ENCODE measurements around the gene LMAN1L. TPM values are rescaled to one million over a fixed set of nuclear protein-coding genes. Genes with fewer than 3 reads are reported as not detected.

LMAN1L gene
- total RNA-seq, 2 donors from 2014 or later: not detected

DNA sequence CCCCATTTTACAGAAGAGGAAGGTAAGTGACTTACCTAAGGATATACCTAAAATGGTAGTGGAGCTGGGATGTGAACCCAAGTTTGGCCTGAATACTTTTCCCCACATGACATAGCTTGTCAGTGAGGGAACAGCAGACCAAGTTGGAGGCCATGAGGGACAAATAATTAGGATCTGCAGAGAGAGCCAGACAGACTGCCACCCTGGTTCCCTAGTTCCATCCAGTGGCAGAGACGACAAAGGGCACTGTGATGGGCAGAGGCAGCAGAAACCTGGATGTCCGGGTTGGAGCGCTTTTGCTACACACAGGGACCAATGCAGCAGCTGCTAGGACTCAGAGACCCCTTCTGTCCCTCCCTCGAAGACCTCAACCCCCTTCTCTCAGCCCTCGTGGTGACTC, 15.0 kb downstream of the LMAN1L start:
- H3K27me3 ChIP-seq: peaks cover 9% of the 10 kb centered on the region
- TF ChIP-seq, protein P1, sequence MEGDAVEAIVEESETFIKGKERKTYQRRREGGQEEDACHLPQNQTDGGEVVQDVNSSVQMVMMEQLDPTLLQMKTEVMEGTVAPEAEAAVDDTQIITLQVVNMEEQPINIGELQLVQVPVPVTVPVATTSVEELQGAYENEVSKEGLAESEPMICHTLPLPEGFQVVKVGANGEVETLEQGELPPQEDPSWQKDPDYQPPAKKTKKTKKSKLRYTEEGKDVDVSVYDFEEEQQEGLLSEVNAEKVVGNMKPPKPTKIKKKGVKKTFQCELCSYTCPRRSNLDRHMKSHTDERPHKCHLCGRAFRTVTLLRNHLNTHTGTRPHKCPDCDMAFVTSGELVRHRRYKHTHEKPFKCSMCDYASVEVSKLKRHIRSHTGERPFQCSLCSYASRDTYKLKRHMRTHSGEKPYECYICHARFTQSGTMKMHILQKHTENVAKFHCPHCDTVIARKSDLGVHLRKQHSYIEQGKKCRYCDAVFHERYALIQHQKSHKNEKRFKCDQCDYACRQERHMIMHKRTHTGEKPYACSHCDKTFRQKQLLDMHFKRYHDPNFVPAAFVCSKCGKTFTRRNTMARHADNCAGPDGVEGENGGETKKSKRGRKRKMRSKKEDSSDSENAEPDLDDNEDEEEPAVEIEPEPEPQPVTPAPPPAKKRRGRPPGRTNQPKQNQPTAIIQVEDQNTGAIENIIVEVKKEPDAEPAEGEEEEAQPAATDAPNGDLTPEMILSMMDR (IDR thresholded peaks at IDR 0.05): no peak
- DNase-seq: no peak

DNA sequence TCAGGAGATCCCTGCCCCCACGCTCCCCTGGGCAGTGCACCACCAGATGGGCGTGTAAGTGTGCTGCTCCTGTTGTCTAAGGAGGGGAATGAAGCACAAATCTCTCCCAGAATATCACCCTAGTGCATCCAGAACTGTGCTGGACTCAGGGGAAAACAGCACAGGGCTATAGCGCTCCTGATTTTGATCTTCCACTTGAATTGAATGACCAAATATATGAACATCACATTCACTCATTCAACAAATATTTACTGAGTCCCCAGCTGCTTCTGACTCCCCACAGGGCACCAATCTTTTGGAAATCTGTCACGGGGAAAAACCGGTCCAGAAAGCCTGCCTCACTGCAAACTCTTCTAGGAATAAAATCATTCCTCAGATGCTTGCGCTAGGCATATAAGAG, 16.2 kb downstream of the LMAN1L start:
- intact Hi-C loops (cut with DNase I): no loop called here
- TF ChIP-seq, protein P1 (IDR thresholded peaks at IDR 0.05): no peak
- no peaks in the 10 kb centered on the region for H3K4me1 ChIP-seq

More for the DNA sequence above, 15.0 kb downstream of the LMAN1L start:
- Histone ChIP-seq H3K9ac (ENCODE audit: low read depth in 2 of 2, low read length in 2 of 2) (no peak overlapping the region), H3K9me3 (no peaks in the 10 kb centered on the region), H3K27ac (no peak overlapping the region), H3K4me1 (no peaks in the 10 kb centered on the region), H3K36me3 (no peaks in the 10 kb centered on the region), H3K4me3 (no peak overlapping the region)
- intact Hi-C loops (cut with DNase I): no loop called here

DNA sequence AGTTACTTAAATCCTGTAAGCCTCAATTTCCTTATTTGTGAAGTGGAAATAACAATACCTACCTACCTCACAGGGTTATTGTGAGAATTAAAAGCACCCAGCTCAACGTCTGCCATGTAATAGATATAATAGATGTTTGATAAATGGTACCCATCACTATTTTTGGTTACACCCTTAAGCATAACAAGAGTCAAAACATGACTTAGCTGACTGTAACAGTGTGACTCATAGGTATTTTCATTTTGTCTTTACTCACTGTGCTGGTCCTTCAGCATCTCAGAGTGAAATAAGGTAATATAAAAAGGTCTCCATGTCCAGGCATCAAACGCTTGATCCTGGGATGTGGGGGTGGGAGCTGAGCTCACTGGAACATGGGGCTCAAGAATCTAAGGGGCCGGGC, 16.9 kb downstream of the LMAN1L start:
- Histone ChIP-seq H3K27me3 (peaks cover 9% of the 10 kb centered on the region), H3K27ac (no peak overlapping the region), H3K4me1 (no peaks in the 10 kb centered on the region), H3K9me3 (no peaks in the 10 kb centered on the region), H3K36me3 (no peaks in the 10 kb centered on the region), H3K9ac (ENCODE audit: low read depth in 2 of 2, low read length in 2 of 2) (no peak overlapping the region), H3K4me3 (no peak overlapping the region)
- DNase-seq: no peak
- intact Hi-C loops (cut with DNase I): no loop called here
- TF ChIP-seq, protein P1 (IDR thresholded peaks at IDR 0.05): no peak

More for the DNA sequence above, 16.2 kb downstream of the LMAN1L start:
- Histone ChIP-seq H3K36me3 (no peaks in the 10 kb centered on the region), H3K27me3 (peaks cover 9% of the 10 kb centered on the region), H3K9ac (ENCODE audit: low read depth in 2 of 2, low read length in 2 of 2) (no peak overlapping the region), H3K4me3 (no peak overlapping the region), H3K9me3 (no peaks in the 10 kb centered on the region), H3K27ac (no peak overlapping the region)
- no peak for DNase-seq

DNA sequence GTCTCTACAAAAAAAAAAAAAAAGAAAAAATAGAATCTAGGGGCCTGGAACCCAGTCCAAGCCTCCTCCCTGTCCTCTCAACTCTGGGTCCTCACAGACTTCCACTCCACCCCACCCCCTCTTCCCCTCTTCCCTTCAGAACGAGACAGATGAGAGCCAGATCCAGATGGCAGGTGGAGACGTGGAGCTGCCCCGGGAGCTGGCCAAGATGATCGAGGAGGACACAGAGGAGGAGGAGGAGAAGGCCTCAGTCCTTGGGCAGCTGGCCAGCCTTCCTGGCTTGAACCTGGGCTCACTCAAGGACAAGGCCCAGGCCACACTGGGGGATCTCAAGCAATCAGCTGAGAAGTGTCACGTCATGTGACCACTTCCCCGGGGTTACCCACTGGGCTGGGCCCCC, 17.4 kb downstream of the LMAN1L start:
- no peak overlapping the region for H3K9ac ChIP-seq (ENCODE audit: low read depth in 2 of 2, low read length in 2 of 2)
- H3K27me3 ChIP-seq: peaks cover 9% of the 10 kb centered on the region
- no peaks in the 10 kb centered on the region for H3K4me1 ChIP-seq
- no peaks in the 10 kb centered on the region for H3K9me3 ChIP-seq
- no peak for DNase-seq
- intact Hi-C loops (cut with DNase I): no loop called here
- no peaks in the 10 kb centered on the region for H3K36me3 ChIP-seq
- no peak overlapping the region for H3K4me3 ChIP-seq
- TF ChIP-seq, protein P1 (IDR thresholded peaks at IDR 0.05): no peak
- H3K27ac ChIP-seq: no peak overlapping the region

DNA sequence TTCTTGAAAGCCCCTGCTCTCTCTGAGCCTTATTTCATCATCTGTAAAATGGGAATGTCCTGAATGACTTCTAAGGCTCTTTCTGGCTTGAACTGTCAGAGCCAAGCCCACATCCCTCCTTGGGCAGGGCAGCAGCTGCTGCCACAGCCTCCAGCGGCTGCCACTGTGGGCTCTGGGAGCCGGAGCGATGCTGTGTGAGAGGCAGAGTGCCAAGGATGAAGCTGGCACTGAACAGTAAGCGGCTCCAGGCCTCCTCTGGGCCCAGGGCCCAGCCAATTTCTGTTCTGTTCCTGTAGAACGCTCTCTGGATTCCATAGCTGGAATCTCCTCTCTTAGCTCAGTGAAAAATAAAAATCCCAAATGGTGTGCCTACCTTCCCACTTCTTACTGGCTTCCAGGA, 18.2 kb downstream of the LMAN1L start:
- TF ChIP-seq, protein P1 (IDR thresholded peaks at IDR 0.05): no peak
- Histone ChIP-seq H3K9ac (ENCODE audit: low read depth in 2 of 2, low read length in 2 of 2) (no peak overlapping the region), H3K27me3 (peaks cover 9% of the 10 kb centered on the region), H3K4me1 (no peaks in the 10 kb centered on the region), H3K27ac (no peak overlapping the region), H3K9me3 (no peaks in the 10 kb centered on the region), H3K36me3 (no peaks in the 10 kb centered on the region), H3K4me3 (no peak overlapping the region)
- intact Hi-C loops (cut with DNase I): no loop called here
- no peak for DNase-seq
